Measurements from ENCODE around the gene SORBS2. TPM values are rescaled to one million over a fixed set of nuclear protein-coding genes. Genes with fewer than 3 reads are reported as not detected.

The SORBS2 gene
- total and polyA plus RNA-seq, 2 donors (not counting 1 experiment from before 2014, with no cell fraction given), result 0.33 to 3.0 TPM

DNA sequence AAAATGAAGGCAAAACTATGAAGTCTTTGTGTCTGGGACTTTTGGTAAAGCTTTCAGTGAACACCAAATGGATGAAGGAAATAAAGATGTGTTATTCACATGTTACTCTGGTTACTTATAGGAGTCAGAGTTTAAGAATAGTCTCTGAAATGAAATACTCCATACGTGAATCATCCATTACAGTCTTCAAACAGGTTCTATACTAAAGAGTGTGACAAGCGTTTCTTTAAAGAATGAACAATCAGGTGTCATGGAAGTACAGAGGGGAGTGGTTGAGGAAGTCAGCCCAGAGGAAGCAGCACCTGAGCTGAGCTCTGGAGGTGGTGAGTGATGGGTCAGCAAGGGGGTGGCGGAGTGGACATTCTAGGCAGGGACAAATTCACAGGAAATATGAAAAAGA, 41.8 kb upstream of the SORBS2 start:
- Histone ChIP-seq H4K20me1 (ENCODE audit: control insufficient read depth, extremely low read depth, insufficient read depth, low read length) (no peaks in the 10 kb centered on the region), H3K4me2 (ENCODE audit: extremely low read depth, insufficient read depth, low read length) (no peak overlapping the region), H3K4me3 (replicated peaks in 1 of 4; ENCODE audit: control extremely low read depth in 1 of 4, insufficient read depth in 1 of 4, low read depth in 3 of 4, low read length in 4 of 4) (no peak overlapping the region)

DNA sequence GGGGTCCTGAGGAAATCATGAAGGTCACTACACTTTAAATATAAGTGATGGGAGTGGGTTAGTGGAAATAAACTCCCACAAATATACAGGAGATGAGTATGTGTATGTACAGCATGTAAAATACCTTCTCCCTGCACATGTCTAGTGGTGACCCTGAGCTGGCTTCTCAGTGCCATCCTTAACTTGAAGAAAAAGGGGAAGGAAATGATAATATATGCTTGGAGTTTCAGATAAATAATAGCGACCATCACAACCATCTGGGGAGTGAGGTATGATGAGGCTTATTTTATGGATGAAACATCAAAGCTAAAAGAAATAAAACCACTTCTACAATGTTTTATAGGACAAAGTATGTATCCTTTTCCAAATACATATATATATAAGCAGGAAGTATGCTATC, 41.0 kb upstream of the SORBS2 start:
- DNase-seq (ENCODE audit: low read depth in 2 of 2), result no peak
- TF ChIP-seq, protein P1, sequence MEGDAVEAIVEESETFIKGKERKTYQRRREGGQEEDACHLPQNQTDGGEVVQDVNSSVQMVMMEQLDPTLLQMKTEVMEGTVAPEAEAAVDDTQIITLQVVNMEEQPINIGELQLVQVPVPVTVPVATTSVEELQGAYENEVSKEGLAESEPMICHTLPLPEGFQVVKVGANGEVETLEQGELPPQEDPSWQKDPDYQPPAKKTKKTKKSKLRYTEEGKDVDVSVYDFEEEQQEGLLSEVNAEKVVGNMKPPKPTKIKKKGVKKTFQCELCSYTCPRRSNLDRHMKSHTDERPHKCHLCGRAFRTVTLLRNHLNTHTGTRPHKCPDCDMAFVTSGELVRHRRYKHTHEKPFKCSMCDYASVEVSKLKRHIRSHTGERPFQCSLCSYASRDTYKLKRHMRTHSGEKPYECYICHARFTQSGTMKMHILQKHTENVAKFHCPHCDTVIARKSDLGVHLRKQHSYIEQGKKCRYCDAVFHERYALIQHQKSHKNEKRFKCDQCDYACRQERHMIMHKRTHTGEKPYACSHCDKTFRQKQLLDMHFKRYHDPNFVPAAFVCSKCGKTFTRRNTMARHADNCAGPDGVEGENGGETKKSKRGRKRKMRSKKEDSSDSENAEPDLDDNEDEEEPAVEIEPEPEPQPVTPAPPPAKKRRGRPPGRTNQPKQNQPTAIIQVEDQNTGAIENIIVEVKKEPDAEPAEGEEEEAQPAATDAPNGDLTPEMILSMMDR (conservative IDR thresholded peaks at IDR 0.05 in 1 of 2, IDR thresholded peaks at IDR 0.05 in 1 of 2; ENCODE audit: low read depth in 1 of 2, low read length in 2 of 2), result no peak
- no peak for TF ChIP-seq EZH2 (IDR thresholded peaks at IDR 0.05; ENCODE audit: low read length, missing control alignments)
- H3K4me2 ChIP-seq (ENCODE audit: extremely low read depth, insufficient read depth, low read length), result no peak overlapping the region

More for the DNA sequence above, 41.8 kb upstream of the SORBS2 start:
- H3K79me2 ChIP-seq (ENCODE audit: control insufficient read depth, insufficient read depth, low read length), result no peaks in the 10 kb centered on the region
- TF ChIP-seq EZH2 (IDR thresholded peaks at IDR 0.05; ENCODE audit: low read length, missing control alignments), result no peak
- TF ChIP-seq, protein P1 (conservative IDR thresholded peaks at IDR 0.05 in 1 of 2, IDR thresholded peaks at IDR 0.05 in 1 of 2; ENCODE audit: low read depth in 1 of 2, low read length in 2 of 2), result no peak
- H3K4me1 ChIP-seq (ENCODE audit: control insufficient read depth, extremely low read depth, insufficient read depth, low read length), result no peaks in the 10 kb centered on the region
- no peak overlapping the region for H2AFZ ChIP-seq (ENCODE audit: low read length)
- no peak overlapping the region for H3K9ac ChIP-seq (ENCODE audit: insufficient read depth, low read length)
- H3K9me3 ChIP-seq (ENCODE audit: control insufficient read depth, insufficient read depth, low read depth, low read length), result no peaks in the 10 kb centered on the region
- no peaks in the 10 kb centered on the region for H3K36me3 ChIP-seq (ENCODE audit: control insufficient read depth, insufficient read depth, low read length)
- no peak overlapping the region for H3K27ac ChIP-seq (ENCODE audit: insufficient read depth, low read length)
- DNase-seq (ENCODE audit: low read depth in 2 of 2), result no peak
- no peaks in the 10 kb centered on the region for H3K27me3 ChIP-seq (ENCODE audit: control insufficient read depth, insufficient read depth, low read length)

DNA sequence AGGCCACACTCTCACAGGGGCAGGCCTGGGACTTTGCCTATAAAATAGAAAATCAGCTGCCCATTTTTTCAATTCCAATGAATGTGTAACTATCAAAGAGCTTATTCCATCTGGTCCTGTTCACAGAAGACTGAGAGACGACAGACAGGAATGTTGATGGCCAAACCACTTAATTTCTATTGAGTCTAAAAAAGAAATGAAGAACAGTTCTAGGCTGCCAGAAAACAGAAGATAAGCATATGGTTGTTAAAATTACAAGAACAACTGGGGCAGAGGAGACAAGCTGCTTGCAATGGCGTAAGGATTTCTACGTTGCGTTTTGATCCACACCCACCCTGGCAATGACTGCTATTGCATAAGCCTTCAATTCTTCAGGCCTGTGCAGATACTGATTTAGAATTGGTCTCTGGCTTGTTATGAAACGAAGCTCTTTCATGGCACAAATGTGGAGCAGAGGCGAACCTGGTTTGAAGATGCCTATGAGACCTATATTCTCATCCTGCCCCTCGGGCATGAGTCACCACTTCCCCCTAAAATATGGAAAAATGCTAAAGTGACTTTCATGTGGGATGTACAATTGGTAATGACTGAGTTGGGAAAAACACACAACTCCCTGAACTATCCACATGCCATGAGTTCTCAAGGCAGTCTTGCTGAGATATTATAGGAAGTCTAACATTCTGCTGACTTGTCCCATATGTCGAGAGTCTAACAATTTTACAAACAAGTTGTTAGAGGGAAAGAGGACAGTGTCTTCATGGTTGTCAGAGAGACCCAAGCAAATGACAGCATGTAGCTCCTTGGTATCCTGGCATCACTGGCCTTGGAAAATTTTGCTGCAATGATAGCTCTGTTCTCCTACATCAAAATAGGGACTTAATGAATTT, 37.9 kb upstream of the SORBS2 start:
- no peaks in the 10 kb centered on the region for H3K79me2 ChIP-seq (ENCODE audit: control insufficient read depth, insufficient read depth, low read length)
- no peaks in the 10 kb centered on the region for H3K27me3 ChIP-seq (ENCODE audit: control insufficient read depth, insufficient read depth, low read length)
- no peaks in the 10 kb centered on the region for H3K9me3 ChIP-seq (ENCODE audit: control insufficient read depth, insufficient read depth, low read depth, low read length)
- no peaks in the 10 kb centered on the region for H4K20me1 ChIP-seq (ENCODE audit: control insufficient read depth, extremely low read depth, insufficient read depth, low read length)
- no peaks in the 10 kb centered on the region for H3K36me3 ChIP-seq (ENCODE audit: control insufficient read depth, insufficient read depth, low read length)
- peak in 1 of 2 donors; percentile 84 for DNase-seq (ENCODE audit: low read depth in 2 of 2)
- TF ChIP-seq, protein P1 (conservative IDR thresholded peaks at IDR 0.05 in 1 of 2, IDR thresholded peaks at IDR 0.05 in 1 of 2; ENCODE audit: low read depth in 1 of 2, low read length in 2 of 2), result no peak
- TF ChIP-seq EZH2 (IDR thresholded peaks at IDR 0.05; ENCODE audit: low read length, missing control alignments), result no peak
- no peak overlapping the region for H3K27ac ChIP-seq (ENCODE audit: insufficient read depth, low read length)
- H3K9ac ChIP-seq (ENCODE audit: insufficient read depth, low read length), result no peak overlapping the region
- H3K4me3 ChIP-seq (replicated peaks in 1 of 4; ENCODE audit: control extremely low read depth in 1 of 4, insufficient read depth in 1 of 4, low read depth in 3 of 4, low read length in 4 of 4), result no peak overlapping the region
- H2AFZ ChIP-seq (ENCODE audit: low read length), result no peak overlapping the region
- H3K4me2 ChIP-seq (ENCODE audit: extremely low read depth, insufficient read depth, low read length), result no peak overlapping the region
- H3K4me1 ChIP-seq (ENCODE audit: control insufficient read depth, extremely low read depth, insufficient read depth, low read length), result peaks cover 4% of the 10 kb centered on the region

More for the DNA sequence above, 41.0 kb upstream of the SORBS2 start:
- Histone ChIP-seq H3K9ac (ENCODE audit: insufficient read depth, low read length) (no peak overlapping the region), H3K27ac (ENCODE audit: insufficient read depth, low read length) (no peak overlapping the region), H3K79me2 (ENCODE audit: control insufficient read depth, insufficient read depth, low read length) (no peaks in the 10 kb centered on the region), H4K20me1 (ENCODE audit: control insufficient read depth, extremely low read depth, insufficient read depth, low read length) (no peaks in the 10 kb centered on the region), H3K9me3 (ENCODE audit: control insufficient read depth, insufficient read depth, low read depth, low read length) (no peaks in the 10 kb centered on the region), H3K4me3 (replicated peaks in 1 of 4; ENCODE audit: control extremely low read depth in 1 of 4, insufficient read depth in 1 of 4, low read depth in 3 of 4, low read length in 4 of 4) (no peak overlapping the region), H3K27me3 (ENCODE audit: control insufficient read depth, insufficient read depth, low read length) (no peaks in the 10 kb centered on the region), H3K4me1 (ENCODE audit: control insufficient read depth, extremely low read depth, insufficient read depth, low read length) (no peaks in the 10 kb centered on the region), H2AFZ (ENCODE audit: low read length) (no peak overlapping the region), H3K36me3 (ENCODE audit: control insufficient read depth, insufficient read depth, low read length) (no peaks in the 10 kb centered on the region)

All from fibroblast of lung (primary cell).